Mesenchymal stem cell (in vitro differentiated cells and primary cell): ENCODE measurements around the gene ST3GAL5.
"Not testable (repeated sequence)": the region's sequence is repeated elsewhere in the genome, so short reads cannot be mapped to it uniquely, and the experiment has no call there.

Experiments
- DNase-seq: peaks from one replicate; pipeline ENCODE4 v3.0.0-alpha.2; 2013
- H2AFZ ChIP-seq: one replicate; pipeline ENCODE4 v1.6.1; 2013; ENCODE audit warnings: low read depth, mild to moderate bottlenecking, control low read depth, inconsistent platforms, low read length, moderate library complexity
- H2AK5ac ChIP-seq: 2 replicates; pipeline ENCODE4 v1.6.1; 2013; ENCODE audit warnings: low read length, moderate library complexity, mild to moderate bottlenecking, inconsistent platforms; ENCODE audit not compliant: severe bottlenecking
- H2BK120ac ChIP-seq: one replicate; pipeline ENCODE4 v1.6.1; 2013; ENCODE audit warnings: low read depth, mild to moderate bottlenecking, inconsistent platforms, low read length, moderate library complexity
- H2BK12ac ChIP-seq, 2 experiments: one replicate each; pipeline ENCODE4 v1.6.1; 2013; ENCODE audit warnings: inconsistent platforms in 2 of 2, low read length in 2 of 2, mild to moderate bottlenecking in 2 of 2, moderate library complexity in 2 of 2, control low read depth in 1 of 2
- H2BK15ac ChIP-seq: one replicate; pipeline ENCODE4 v1.6.1; 2013; ENCODE audit warnings: mild to moderate bottlenecking, low read depth, inconsistent platforms; ENCODE audit not compliant: poor library complexity, severe bottlenecking
- H2BK5ac ChIP-seq: 2 replicates; pipeline ENCODE4 v1.6.1; 2013; ENCODE audit warnings: low read depth, mild to moderate bottlenecking, low read length, control low read depth, inconsistent platforms; ENCODE audit not compliant: poor library complexity, severe bottlenecking
- H3K14ac ChIP-seq, 2 experiments: one replicate each; pipeline ENCODE4 v1.6.1; 2013; ENCODE audit warnings: inconsistent platforms in 2 of 2, low read length in 2 of 2, control low read depth in 1 of 2, mild to moderate bottlenecking in 1 of 2, moderate library complexity in 1 of 2
- H3K18ac ChIP-seq, 2 experiments: one replicate each; pipeline ENCODE4 v1.6.1; 2013; ENCODE audit warnings: inconsistent platforms in 2 of 2, low read length in 2 of 2, control low read depth in 1 of 2, low read depth in 1 of 2, mild to moderate bottlenecking in 1 of 2
- H3K23ac ChIP-seq, 2 experiments: one replicate each; pipeline ENCODE4 v1.6.1; 2013; ENCODE audit warnings: inconsistent platforms in 2 of 2, low read length in 2 of 2, mild to moderate bottlenecking in 2 of 2, moderate library complexity in 2 of 2, control low read depth in 1 of 2
- H3K27ac ChIP-seq: 2 replicates; pipeline ENCODE4 v1.5.1; 2013; ENCODE audit warnings: mild to moderate bottlenecking, moderate library complexity, low read length, control low read depth, inconsistent platforms; ENCODE audit not compliant: poor library complexity, severe bottlenecking
- H3K27me3 ChIP-seq, 2 experiments: 2 replicates each; pipeline versions ENCODE4 v1.6.1 to v1.7.0; 2013; ENCODE audit warnings: low read length in 2 of 2, mild to moderate bottlenecking in 2 of 2, moderate library complexity in 2 of 2, control low read depth in 1 of 2, inconsistent platforms in 1 of 2; ENCODE audit not compliant: control insufficient read depth in 1 of 2, insufficient read depth in 1 of 2
- H3K36me3 ChIP-seq, 2 experiments: 2 replicates each; pipeline versions ENCODE4 v1.6.1 to v1.7.0; 2013; ENCODE audit warnings: low read length in 2 of 2, control low read depth in 1 of 2, inconsistent platforms in 1 of 2, low read depth in 1 of 2, mild to moderate bottlenecking in 1 of 2; ENCODE audit not compliant: insufficient read depth in 2 of 2, control insufficient read depth in 1 of 2
- H3K4ac ChIP-seq, 2 experiments: one replicate each; pipeline ENCODE4 v1.6.1; 2013; ENCODE audit warnings: inconsistent platforms in 2 of 2, low read length in 2 of 2, mild to moderate bottlenecking in 2 of 2, moderate library complexity in 2 of 2, control low read depth in 1 of 2, low read depth in 1 of 2
- H3K4me1 ChIP-seq: 2 replicates; pipeline ENCODE4 v1.6.1; 2013; ENCODE audit warnings: low read depth, low read length, control low read depth; ENCODE audit not compliant: control insufficient read depth, insufficient read depth
- H3K4me2 ChIP-seq: 2 replicates; pipeline ENCODE4 v1.6.1; 2013; ENCODE audit warnings: low read length, mild to moderate bottlenecking, inconsistent platforms; ENCODE audit not compliant: poor library complexity, severe bottlenecking
- H3K4me3 ChIP-seq, 2 experiments: 2 replicates each; pipeline versions ENCODE4 v1.5.1 to v1.7.0; 2013; ENCODE audit warnings: low read length in 2 of 2, mild to moderate bottlenecking in 2 of 2, control low read depth in 1 of 2, low read depth in 1 of 2; ENCODE audit not compliant: insufficient read depth in 1 of 2
- H3K79me1 ChIP-seq: replicated peaks from 2 replicates; pipeline ENCODE4 v1.6.1; 2013; ENCODE audit warnings: mild to moderate bottlenecking, control low read depth, low read length, inconsistent platforms; ENCODE audit not compliant: poor library complexity, severe bottlenecking
- H3K9ac ChIP-seq: 2 replicates; pipeline ENCODE4 v1.7.0; 2013; ENCODE audit warnings: mild to moderate bottlenecking, low read length, moderate library complexity
- H3K9me3 ChIP-seq: 2 replicates; pipeline ENCODE4 v1.7.0; 2013; ENCODE audit warnings: mild to moderate bottlenecking, low read length; ENCODE audit not compliant: control insufficient read depth
- H4K8ac ChIP-seq: one replicate; pipeline ENCODE4 v1.6.1; 2013; ENCODE audit warnings: inconsistent platforms, mild to moderate bottlenecking, low read length, moderate library complexity
- H4K91ac ChIP-seq: one replicate; pipeline ENCODE4 v1.6.1; 2013; ENCODE audit warnings: mild to moderate bottlenecking, low read length, inconsistent platforms
- WGBS: methylation state at CpG from one replicate; pipeline ENCODE4 v1.1.7; 2013; ENCODE audit warnings: mixed read lengths; 5-methylcytosine and 5-hydroxymethylcytosine counted together

ST3GAL5 gene

DNA sequence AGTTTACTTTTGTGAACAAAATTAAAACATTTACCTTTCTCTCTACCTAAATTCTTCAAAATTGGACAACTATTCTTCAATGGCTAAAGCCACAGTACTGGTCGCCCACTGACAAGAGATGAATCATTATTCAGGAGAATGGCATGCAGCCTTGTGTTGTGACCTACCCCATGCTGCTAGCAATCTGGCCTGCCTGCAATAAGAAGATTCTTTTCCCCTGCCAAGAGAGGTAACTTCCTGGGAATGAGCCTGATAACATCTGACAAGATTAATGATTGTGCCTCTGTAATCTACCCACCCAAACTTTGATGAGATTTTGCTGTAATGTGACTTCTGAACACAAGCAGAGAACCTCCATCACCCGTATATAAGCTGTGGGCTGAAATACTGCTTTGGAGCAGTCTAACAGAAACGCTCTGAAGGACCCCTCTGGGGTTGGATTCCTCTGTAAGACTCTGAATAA, 47.0 kb upstream of the ST3GAL5 start:
- Histone ChIP-seq H3K79me1 (no peaks in the 10 kb centered on the region), H3K4me3 (no peak overlapping the region), H4K8ac (no peak overlapping the region), H3K18ac (no peak overlapping the region), H3K14ac (no peak overlapping the region), H3K27me3 (no peaks in the 10 kb centered on the region), H2AFZ (no peak overlapping the region), H3K4me1 (peaks cover 17% of the 10 kb centered on the region), H3K9ac (no peak overlapping the region), H3K9me3 (no peaks in the 10 kb centered on the region), H2BK12ac (no peak overlapping the region), H3K4ac (no peak overlapping the region), H2BK5ac (no peak overlapping the region), H4K91ac (no peak overlapping the region), H2BK15ac (no peak overlapping the region), H3K23ac (no peak overlapping the region), H3K4me2 (no peak overlapping the region), H3K27ac (peak overlapping the region; percentile 66), H2AK5ac (no peak overlapping the region), H2BK120ac (no peak overlapping the region), H3K36me3 (no peaks in the 10 kb centered on the region)
- DNase-seq: peak; percentile 76
- WGBS: 0% methylated on average over 1 of the region's 3 CpGs

GRCh38 chr2:85935170-85935745, 46.5 kb upstream of the ST3GAL5 start:
- H3K27ac ChIP-seq: peak overlapping the region; percentile 80
- H3K79me1 ChIP-seq: no peaks in the 10 kb centered on the region
- peak; percentile 53 for DNase-seq
- no peaks in the 10 kb centered on the region for H3K27me3 ChIP-seq
- H3K18ac ChIP-seq: peak overlapping the region in 1 of 2 experiments; percentile 70
- H4K91ac ChIP-seq: no peak overlapping the region
- no peak overlapping the region for H2AFZ ChIP-seq
- no peaks in the 10 kb centered on the region for H3K9me3 ChIP-seq
- H3K9ac ChIP-seq: no peak overlapping the region
- 85% methylated on average over 4 of the region's 6 CpGs for WGBS
- no peak overlapping the region for H3K4ac ChIP-seq
- no peak overlapping the region for H2BK12ac ChIP-seq
- H3K14ac ChIP-seq: no peak overlapping the region
- H4K8ac ChIP-seq: no peak overlapping the region
- no peak overlapping the region for H3K23ac ChIP-seq
- H2BK15ac ChIP-seq: no peak overlapping the region
- H2BK5ac ChIP-seq: no peak overlapping the region
- H3K4me2 ChIP-seq: no peak overlapping the region
- no peak overlapping the region for H3K4me3 ChIP-seq
- H2BK120ac ChIP-seq: no peak overlapping the region
- H3K36me3 ChIP-seq: no peaks in the 10 kb centered on the region
- H3K4me1 ChIP-seq: peaks cover 19% of the 10 kb centered on the region
- H2AK5ac ChIP-seq: peak overlapping the region; percentile 84

DNA sequence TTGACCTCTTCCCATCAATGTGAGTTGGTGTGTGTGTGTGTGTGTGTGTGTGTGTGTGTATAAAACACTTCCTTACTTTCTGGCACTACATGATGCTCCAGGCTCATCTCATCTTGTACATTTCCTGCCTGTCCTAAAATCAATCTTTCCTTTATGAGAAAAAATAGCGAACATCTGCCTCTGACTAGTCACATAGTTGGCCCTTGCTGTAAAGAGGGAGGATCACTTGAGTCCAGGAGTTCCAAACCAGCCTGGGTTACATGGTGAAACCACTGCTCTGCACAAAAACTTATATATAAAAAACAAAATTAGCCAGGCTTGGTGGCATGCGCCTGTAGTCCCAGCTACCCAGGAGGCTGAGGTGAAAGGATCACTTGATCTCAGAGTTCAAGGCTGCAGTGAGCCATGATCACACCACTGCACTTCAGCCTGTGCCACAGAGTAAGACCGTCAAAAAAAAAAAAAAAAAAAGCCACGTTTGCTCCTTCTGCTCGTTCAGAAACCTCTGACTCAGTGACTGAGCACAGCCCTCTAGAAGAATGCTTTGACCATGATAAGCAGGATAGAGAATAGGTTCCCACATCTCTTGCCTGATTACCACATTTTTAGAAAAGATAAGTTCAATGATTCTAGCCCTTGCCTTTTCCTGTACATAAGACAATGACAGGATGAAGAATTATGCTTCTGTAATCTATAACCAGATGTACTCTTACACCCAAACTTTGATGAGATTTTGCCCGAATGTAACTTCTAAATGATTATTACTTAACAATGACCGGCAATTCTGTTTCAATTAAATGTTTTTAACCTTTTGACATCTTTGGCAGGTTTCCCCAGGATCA, 45.2 kb upstream of the ST3GAL5 start:
- Histone ChIP-seq H3K27me3 (no peaks in the 10 kb centered on the region), H2AFZ (no peak overlapping the region), H2BK15ac (peak overlapping the region; percentile 83), H3K4ac (peak overlapping the region in 1 of 2 experiments; percentile 43), H3K4me3 (no peak overlapping the region), H2BK12ac (peak overlapping the region; percentile 24 to 75), H2AK5ac (peak overlapping the region; percentile 59), H3K4me2 (no peak overlapping the region), H3K23ac (no peak overlapping the region), H3K27ac (peak overlapping the region; percentile 57), H4K8ac (no peak overlapping the region), H2BK120ac (peak overlapping the region; percentile 73), H3K36me3 (no peaks in the 10 kb centered on the region), H3K4me1 (peaks cover 23% of the 10 kb centered on the region), H3K79me1 (no peaks in the 10 kb centered on the region), H3K9me3 (no peaks in the 10 kb centered on the region), H3K18ac (peak overlapping the region; percentile 78 to 83), H3K14ac (no peak overlapping the region), H2BK5ac (no peak overlapping the region), H4K91ac (no peak overlapping the region), H3K9ac (peak overlapping the region; percentile 65)
- 34% methylated on average over 7 of the region's 7 CpGs for WGBS
- peak; percentile 92 for DNase-seq

DNA sequence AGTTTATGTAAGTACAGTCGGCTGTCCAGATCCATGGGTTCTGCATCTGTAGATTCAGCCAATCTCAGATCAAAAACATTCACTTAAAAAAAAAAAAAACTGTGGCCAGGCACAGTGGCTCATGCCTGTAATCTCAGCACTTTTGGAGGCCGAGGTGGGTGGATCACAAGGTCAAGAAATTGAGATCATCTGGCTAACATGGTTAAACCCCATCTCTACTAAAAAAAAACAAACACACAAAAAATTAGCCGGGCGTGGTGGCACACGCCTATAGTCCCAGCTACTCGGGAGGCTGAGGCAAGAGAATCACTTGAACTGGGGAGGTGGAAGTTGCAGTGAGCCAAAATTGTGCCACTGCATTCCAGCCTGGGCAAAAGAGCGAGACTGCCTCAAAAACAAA, 42.4 kb upstream of the ST3GAL5 start:
- not testable (repeated sequence) for DNase-seq, H3K14ac ChIP-seq, H3K9ac ChIP-seq, H3K79me1 ChIP-seq, H3K23ac ChIP-seq, H2BK5ac ChIP-seq, H2BK12ac ChIP-seq, H4K8ac ChIP-seq, H2BK15ac ChIP-seq, H4K91ac ChIP-seq, H3K9me3 ChIP-seq, H3K36me3 ChIP-seq, H3K4ac ChIP-seq, H2AFZ ChIP-seq, H2AK5ac ChIP-seq, H3K18ac ChIP-seq, H3K27me3 ChIP-seq, H3K4me3 ChIP-seq, H3K4me2 ChIP-seq, H2BK120ac ChIP-seq, H3K27ac ChIP-seq
- peaks cover 14% of the 10 kb centered on the region for H3K4me1 ChIP-seq
- WGBS: 73% methylated on average over 6 of the region's 7 CpGs
